Measurements from ENCODE around the gene RCOR2.

- no peak for TF ChIP-seq CTCF (IDR thresholded peaks at IDR 0.05; ENCODE audit: poor library complexity, severe bottlenecking)
- no peak for TF ChIP-seq POLR2AphosphoS5 (IDR thresholded peaks at IDR 0.05)
- no peak for TF ChIP-seq RAD21 (conservative IDR thresholded peaks at IDR 0.05)
- TF ChIP-seq EZH2 (IDR thresholded peaks at IDR 0.05; ENCODE audit: borderline replicate concordance, insufficient read depth, low read length, poor library complexity, severe bottlenecking), result no peak
- TF ChIP-seq REST (IDR thresholded peaks at IDR 0.05; ENCODE audit: borderline replicate concordance), result no peak
Observed at GRCh38 chr11:63912678-63913077, 4.3 kb downstream of the RCOR2 start.

Data from neural cell (in vitro differentiated cells).